Stimulated activated naive B cell treated with anti-CD40 and anti-IgM and Interleukin-4, amounts not matched to agents 10 μg/mL and 1 μg/mL and 100 μg/mL, for 72 hours (primary cell): Measurements from ENCODE around the gene BANF1.
"Not testable (repeated sequence)": the region's sequence is repeated elsewhere in the genome, so short reads cannot be mapped to it uniquely, and the experiment has no call there.

Experiments used
- ATAC-seq, 2 donors: fragments of 150-1000 bp; cut with Tn5 transposase; replicated peaks; 2 replicates each; pipeline ENCODE4 v1.10.0; 2021; ENCODE audit warnings: moderate library complexity in 1 of 2
- DNase-seq: peaks from one replicate; pipeline ENCODE4 v3.0.0; 2021
- H3K27ac Mint-ChIP-seq: one replicate; pipeline ENCODE4 v1.8.0; 2022; ENCODE audit warnings: mild to moderate bottlenecking, mixed read lengths
- H3K27me3 Mint-ChIP-seq, 2 donors: one replicate each; pipeline ENCODE4 v1.8.0; 2022; ENCODE audit warnings: mixed read lengths in 2 of 2
- H3K36me3 Mint-ChIP-seq, 2 donors: one replicate each; pipeline ENCODE4 v1.8.0; 2022; ENCODE audit warnings: mixed read lengths in 2 of 2, mild to moderate bottlenecking in 1 of 2
- H3K4me1 Mint-ChIP-seq, 2 donors: one replicate each; pipeline ENCODE4 v1.8.0; 2022; ENCODE audit warnings: mixed read lengths in 2 of 2, mild to moderate bottlenecking in 1 of 2
- H3K4me3 Mint-ChIP-seq, 2 donors: one replicate each; pipeline ENCODE4 v1.8.0; 2022; ENCODE audit warnings: mild to moderate bottlenecking in 2 of 2, mixed read lengths in 2 of 2, moderate library complexity in 1 of 2
- H3K9me3 Mint-ChIP-seq, 2 donors: one replicate each; pipeline ENCODE4 v1.8.0; 2022; ENCODE audit warnings: mixed read lengths in 2 of 2, mild to moderate bottlenecking in 1 of 2

The BANF1 gene

DNA sequence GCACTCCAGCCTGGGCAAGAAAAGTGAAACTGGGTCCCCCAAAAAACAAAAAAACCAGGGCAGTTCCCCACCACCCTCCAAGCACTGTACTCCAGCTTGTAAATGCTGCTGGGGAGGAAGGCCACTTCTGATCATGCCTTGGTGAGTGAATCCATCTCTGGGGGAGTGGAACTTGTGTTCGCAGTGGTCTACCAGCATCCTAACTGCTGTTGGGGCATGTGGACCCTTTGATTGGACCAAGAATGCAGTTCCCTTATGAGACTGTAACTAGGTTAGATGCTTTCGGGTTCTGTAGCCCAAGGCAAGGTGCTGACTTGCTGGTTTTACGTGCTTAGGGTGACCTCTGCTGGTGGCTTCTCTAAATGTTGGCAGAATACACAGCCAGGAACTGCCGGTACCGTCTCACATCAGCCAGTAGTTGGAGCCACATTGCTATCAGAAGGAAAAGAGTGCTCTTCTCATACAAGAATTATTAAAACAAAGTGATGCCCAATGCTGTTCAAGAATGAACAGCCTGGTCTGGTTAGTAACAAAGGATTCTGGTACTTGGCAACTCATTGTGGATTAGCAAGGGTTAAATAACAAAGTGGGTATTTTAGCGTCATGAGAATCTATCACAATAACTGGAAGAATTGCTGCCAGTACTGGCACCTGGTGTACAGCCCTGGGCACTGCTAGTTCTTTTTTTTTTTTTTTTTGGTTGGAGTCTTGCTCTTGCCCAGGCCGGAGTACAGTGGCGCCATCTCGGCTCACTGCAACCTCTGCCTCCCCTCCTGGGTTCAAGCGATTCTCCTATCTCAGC lies 13.3 kb upstream of the BANF1 start:
- Mint-ChIP-seq H3K4me3 (no peak overlapping the region), H3K4me1 (peaks cover 4 to 8% of the 10 kb centered on the region in 2 donors), H3K36me3 (peaks cover 6 to 16% of the 10 kb centered on the region in 2 donors), H3K27ac (peak overlapping the region; percentile 65), H3K9me3 (no peaks in the 10 kb centered on the region), H3K27me3 (no peaks in the 10 kb centered on the region)
- ATAC-seq (peak; percentile 99), DNase-seq (peak; percentile 88)

DNA sequence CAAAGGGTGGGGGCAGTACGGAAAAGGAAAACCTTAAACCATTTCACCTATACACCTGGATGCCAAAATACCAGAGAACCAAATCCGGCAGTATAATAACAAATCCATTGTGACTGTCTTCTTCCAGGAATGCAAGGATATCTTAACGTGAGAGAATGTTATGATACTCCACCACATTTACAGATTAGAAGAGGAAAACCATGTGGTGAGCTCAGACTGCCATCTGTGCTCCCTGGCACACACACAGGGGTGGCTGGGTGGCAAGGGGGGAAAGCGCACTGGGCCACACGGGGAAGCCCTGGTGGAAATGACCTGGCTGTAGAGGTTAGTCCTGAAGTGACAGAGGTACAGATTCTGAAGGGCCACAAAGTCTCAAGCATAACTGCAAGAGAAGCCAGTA lies 10.2 kb upstream of the BANF1 start:
- ATAC-seq (no peak), DNase-seq (no peak)
- Mint-ChIP-seq H3K9me3 (no peaks in the 10 kb centered on the region), H3K36me3 (peaks cover 13 to 27% of the 10 kb centered on the region in 2 donors), H3K27ac (peak overlapping the region; percentile 61), H3K4me1 (peaks cover 7 to 8% of the 10 kb centered on the region in 2 donors), H3K4me3 (no peak overlapping the region), H3K27me3 (no peaks in the 10 kb centered on the region)

DNA sequence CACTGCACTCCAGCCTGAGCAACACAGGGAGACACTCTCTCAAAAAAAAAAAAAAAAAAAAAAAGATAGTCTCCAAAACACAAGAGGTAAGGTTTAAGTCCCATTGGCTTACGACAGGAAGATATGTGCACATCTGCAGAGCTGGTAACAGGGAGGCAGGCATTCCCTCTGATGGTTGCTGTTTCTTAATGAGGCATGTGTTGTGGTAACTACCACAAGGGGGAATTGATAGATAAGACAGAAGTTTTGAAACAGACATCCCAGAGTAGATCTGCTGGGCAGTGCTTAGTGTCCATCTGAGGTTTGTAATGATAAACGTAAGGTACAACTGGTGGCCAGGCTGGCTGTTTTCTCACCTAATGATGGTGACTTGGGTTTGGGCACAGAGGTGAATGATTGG lies 5.0 kb upstream of the BANF1 start:
- peaks cover 33 to 53% of the 10 kb centered on the region in 2 donors for H3K36me3 Mint-ChIP-seq
- no peak overlapping the region for H3K4me3 Mint-ChIP-seq
- H3K27ac Mint-ChIP-seq = no peak overlapping the region
- no peaks in the 10 kb centered on the region for H3K27me3 Mint-ChIP-seq
- ATAC-seq (no peak), DNase-seq (no peak)
- H3K9me3 Mint-ChIP-seq = no peaks in the 10 kb centered on the region
- H3K4me1 Mint-ChIP-seq = peaks cover 17 to 19% of the 10 kb centered on the region in 2 donors

GRCh38 chr11:66002648-66003225 lies 434 bp downstream of the BANF1 start:
- DNase-seq = no peak
- H3K36me3 Mint-ChIP-seq = peaks cover 37 to 59% of the 10 kb centered on the region in 2 donors
- peak overlapping the region; percentile 99 for H3K27ac Mint-ChIP-seq
- no peaks in the 10 kb centered on the region for H3K9me3 Mint-ChIP-seq
- no peaks in the 10 kb centered on the region for H3K27me3 Mint-ChIP-seq
- H3K4me1 Mint-ChIP-seq = peaks cover 25 to 34% of the 10 kb centered on the region in 2 donors
- H3K4me3 Mint-ChIP-seq = peak overlapping the region; percentile 91 to 99
- ATAC-seq = peak; percentile 72 to 78

GRCh38 chr11:66003291-66003690 lies 988 bp downstream of the BANF1 start:
- H3K4me1 Mint-ChIP-seq = peaks cover 24 to 34% of the 10 kb centered on the region in 2 donors
- DNase-seq (no peak), ATAC-seq (no peak)
- peak overlapping the region; percentile 93 for H3K27ac Mint-ChIP-seq
- H3K27me3 Mint-ChIP-seq = no peaks in the 10 kb centered on the region
- no peaks in the 10 kb centered on the region for H3K9me3 Mint-ChIP-seq
- H3K36me3 Mint-ChIP-seq = peaks cover 34 to 56% of the 10 kb centered on the region in 2 donors
- H3K4me3 Mint-ChIP-seq = peak overlapping the region; percentile 91 to 99

DNA sequence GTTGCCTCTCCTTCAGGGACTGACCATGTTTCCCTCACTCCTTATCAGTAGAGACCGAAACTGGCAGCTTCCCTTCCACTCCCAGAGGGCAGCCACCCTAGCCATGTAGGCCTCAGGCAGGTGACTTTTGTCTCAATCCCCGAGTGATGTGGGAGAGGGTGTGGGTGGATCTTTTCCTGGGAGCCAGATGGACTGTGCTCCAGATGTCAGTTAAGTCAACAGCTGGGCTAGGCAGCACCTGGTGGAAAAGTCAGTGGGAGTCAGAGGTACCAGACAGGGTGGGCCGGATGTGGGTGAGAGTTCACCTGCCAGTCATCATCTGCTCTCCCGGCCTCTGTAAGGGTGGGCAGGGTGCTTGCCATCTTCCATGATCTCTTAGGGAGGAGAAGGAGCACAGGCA lies 1.9 kb downstream of the BANF1 start:
- Mint-ChIP-seq H3K27me3 (no peaks in the 10 kb centered on the region), H3K4me1 (peaks cover 23 to 34% of the 10 kb centered on the region in 2 donors), H3K9me3 (no peaks in the 10 kb centered on the region), H3K36me3 (peaks cover 28 to 48% of the 10 kb centered on the region in 2 donors), H3K27ac (peak overlapping the region; percentile 51), H3K4me3 (no peak overlapping the region)
- DNase-seq (no peak), ATAC-seq (no peak)

DNA sequence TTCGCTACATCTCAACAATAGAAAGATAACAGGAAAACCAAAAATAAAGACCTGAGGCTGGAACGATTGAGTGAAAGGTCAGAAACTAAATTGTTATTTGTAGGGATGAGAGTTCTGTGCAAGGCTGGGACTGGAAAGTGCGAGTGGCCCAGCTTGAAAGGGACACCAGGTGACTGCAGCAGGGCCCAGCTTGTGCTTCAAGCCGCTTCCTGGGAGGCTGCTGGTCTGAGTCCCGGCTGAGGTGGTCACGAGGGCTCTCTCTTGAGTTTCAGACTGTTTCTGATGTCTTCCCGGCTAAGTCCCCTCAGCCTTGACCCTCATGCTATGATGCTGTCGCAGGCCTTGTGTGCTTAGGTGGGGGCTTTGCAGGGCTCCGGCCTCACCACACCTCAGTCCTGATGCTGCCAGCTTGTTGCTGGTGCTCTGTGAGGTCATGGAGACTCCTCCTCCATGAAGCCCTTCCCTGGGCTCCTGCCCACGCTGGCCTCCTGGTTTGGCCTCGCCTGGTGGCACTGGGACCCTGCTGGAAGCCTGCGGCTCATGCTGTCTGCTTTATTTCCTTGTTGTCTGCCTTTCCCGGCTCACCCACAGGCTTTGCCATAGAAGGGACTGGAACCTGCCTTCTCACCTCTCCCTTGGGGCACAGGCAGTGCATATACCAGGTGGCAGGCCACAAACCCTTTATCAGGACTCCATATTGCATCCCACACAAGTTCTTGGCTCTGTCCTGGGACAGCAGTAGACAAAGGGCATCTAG lies 4.0 kb downstream of the BANF1 start:
- Mint-ChIP-seq H3K27me3 (peaks cover under 1 to 4% of the 10 kb centered on the region in 2 donors), H3K4me3 (no peak overlapping the region), H3K9me3 (no peaks in the 10 kb centered on the region), H3K4me1 (peaks cover 12 to 17% of the 10 kb centered on the region in 2 donors), H3K27ac (peak overlapping the region; percentile 34), H3K36me3 (peaks cover 20 to 36% of the 10 kb centered on the region in 2 donors)
- DNase-seq (no peak), ATAC-seq (no peak)

DNA sequence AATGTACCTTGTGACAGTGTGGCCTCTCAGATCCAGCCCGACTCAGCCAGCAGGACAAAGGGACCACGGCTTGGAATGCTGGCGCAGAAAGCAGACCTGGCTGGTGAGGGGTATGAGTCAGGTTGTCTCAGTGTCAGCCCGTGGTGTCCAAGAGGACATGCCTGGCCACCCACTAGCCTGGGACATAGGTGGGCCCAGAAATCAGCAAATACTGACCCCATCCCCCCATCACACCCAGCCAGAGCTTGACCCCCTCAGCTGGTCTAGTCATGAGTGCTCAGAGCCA lies 4.5 kb downstream of the BANF1 start:
- no peak overlapping the region for H3K4me3 Mint-ChIP-seq
- peaks cover 17 to 31% of the 10 kb centered on the region in 2 donors for H3K36me3 Mint-ChIP-seq
- DNase-seq = no peak
- H3K27me3 Mint-ChIP-seq = peaks cover 4 to 5% of the 10 kb centered on the region in 2 donors
- H3K4me1 Mint-ChIP-seq = peaks cover 12 to 21% of the 10 kb centered on the region in 2 donors
- no peak for ATAC-seq
- no peak overlapping the region for H3K27ac Mint-ChIP-seq
- H3K9me3 Mint-ChIP-seq = no peaks in the 10 kb centered on the region

DNA sequence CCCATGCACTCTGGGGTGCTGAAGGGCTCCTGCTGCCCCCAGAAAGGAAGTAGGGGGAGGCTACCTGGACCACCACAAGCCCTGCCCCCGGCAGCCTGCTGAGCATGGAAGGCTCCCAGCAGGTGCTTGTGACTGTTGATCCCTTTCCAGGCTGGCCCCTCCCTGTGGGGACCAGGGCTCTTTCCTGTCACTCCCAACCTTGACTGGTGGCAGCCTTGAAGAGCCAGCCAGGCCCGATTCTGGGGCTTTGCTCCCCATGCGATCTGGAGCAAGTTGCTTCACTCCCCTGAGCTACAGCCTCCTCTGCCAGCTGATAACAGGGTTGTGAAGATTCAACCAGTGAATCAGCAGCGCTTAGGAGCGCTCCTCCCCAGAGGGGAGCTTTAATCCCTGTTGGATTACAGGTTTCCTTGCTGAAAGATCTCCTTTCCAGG lies 4.9 kb downstream of the BANF1 start:
- Mint-ChIP-seq H3K4me3 (no peak overlapping the region), H3K27me3 (peaks cover 8 to 9% of the 10 kb centered on the region in 2 donors), H3K36me3 (peaks cover 16 to 28% of the 10 kb centered on the region in 2 donors), H3K4me1 (peaks cover 12 to 21% of the 10 kb centered on the region in 2 donors), H3K27ac (no peak overlapping the region), H3K9me3 (no peaks in the 10 kb centered on the region)
- DNase-seq (no peak), ATAC-seq (no peak)

DNA sequence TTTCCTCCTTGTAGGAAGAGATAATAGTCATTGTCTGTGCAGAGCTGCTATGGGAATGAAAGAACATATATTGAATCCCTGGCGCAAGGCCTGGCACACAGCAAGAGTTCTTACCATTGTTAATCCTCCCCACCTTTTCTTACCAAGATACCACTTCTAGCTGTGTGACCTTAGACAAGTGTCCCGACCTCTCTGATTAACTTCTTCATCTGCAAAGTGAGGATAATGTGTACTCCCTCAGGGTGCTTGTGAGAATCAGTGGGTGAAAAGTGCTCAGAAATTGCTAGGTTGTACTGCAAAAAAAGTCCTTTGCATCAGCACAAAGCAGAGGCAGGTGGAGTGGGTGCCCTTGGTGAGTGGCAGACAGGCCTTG lies 5.8 kb downstream of the BANF1 start:
- H3K4me3 Mint-ChIP-seq = no peak overlapping the region
- no peak overlapping the region for H3K27ac Mint-ChIP-seq
- peaks cover 16 to 20% of the 10 kb centered on the region in 2 donors for H3K36me3 Mint-ChIP-seq
- DNase-seq = no peak
- peaks cover 14 to 17% of the 10 kb centered on the region in 2 donors for H3K27me3 Mint-ChIP-seq
- peaks cover 11 to 22% of the 10 kb centered on the region in 2 donors for H3K4me1 Mint-ChIP-seq
- H3K9me3 Mint-ChIP-seq = no peaks in the 10 kb centered on the region
- ATAC-seq = no peak

GRCh38 chr11:66008468-66009101 lies 6.3 kb downstream of the BANF1 start:
- peaks cover 16 to 19% of the 10 kb centered on the region in 2 donors for H3K36me3 Mint-ChIP-seq
- H3K4me1 Mint-ChIP-seq = peaks cover 10 to 17% of the 10 kb centered on the region in 2 donors
- DNase-seq = no peak
- no peaks in the 10 kb centered on the region for H3K9me3 Mint-ChIP-seq
- H3K27ac Mint-ChIP-seq = no peak overlapping the region
- peaks cover 19 to 22% of the 10 kb centered on the region in 2 donors for H3K27me3 Mint-ChIP-seq
- no peak for ATAC-seq
- no peak overlapping the region for H3K4me3 Mint-ChIP-seq

GRCh38 chr11:66010036-66010435 lies 7.7 kb downstream of the BANF1 start:
- H3K4me3 Mint-ChIP-seq, H3K9me3 Mint-ChIP-seq: not testable (repeated sequence)

DNA sequence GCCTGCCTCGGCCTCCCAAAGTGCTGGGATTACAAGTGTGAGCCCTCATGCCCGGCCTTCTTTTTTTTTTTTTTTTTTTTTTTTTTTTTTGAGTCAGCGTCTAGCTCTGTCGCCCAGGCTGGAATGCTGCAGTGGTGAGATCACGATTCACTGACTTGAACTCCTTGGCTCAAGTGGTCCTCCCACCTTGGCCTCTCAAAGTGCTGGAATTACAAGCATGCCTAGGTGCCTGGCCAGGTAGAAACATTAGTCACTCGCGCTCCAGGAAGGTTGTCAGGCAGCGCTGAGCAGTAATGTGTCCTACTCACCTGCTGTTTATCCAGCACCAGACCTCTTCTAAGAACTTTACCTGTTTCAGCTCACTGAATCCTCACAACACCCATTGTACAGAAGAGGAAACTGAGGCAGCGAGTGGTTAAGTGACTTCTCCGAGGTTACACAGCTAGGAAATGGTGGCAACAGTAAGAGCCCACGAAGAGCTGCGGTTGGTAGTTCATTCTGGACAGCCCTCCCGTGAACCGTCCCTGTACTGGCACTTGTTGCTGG lies 9.0 kb downstream of the BANF1 start:
- ATAC-seq = peak in 1 of 2 donors; percentile 12
- Mint-ChIP-seq H3K36me3 (peaks cover 0 to 2% of the 10 kb centered on the region in 2 donors), H3K27ac (no peak overlapping the region), H3K9me3 (no peaks in the 10 kb centered on the region), H3K4me3 (no peak overlapping the region), H3K27me3 (peaks cover 20 to 25% of the 10 kb centered on the region in 2 donors), H3K4me1 (peaks cover 0 to 8% of the 10 kb centered on the region in 2 donors)
- DNase-seq = no peak

More at GRCh38 chr11:66010036-66010435, 7.7 kb downstream of the BANF1 start:
- Mint-ChIP-seq H3K4me1 (peaks cover 7 to 15% of the 10 kb centered on the region in 2 donors), H3K27ac (peak overlapping the region; percentile 37), H3K27me3 (peaks cover 20 to 25% of the 10 kb centered on the region in 2 donors)
- ATAC-seq, H3K36me3 Mint-ChIP-seq, DNase-seq: not testable (repeated sequence)
